Measurements from ENCODE around the gene DKKL1. TPM values are rescaled to one million over a fixed set of nuclear protein-coding genes. Genes with fewer than 3 reads are reported as not detected.

The DKKL1 gene
- total RNA-seq, 1 experiment from 2014 or later, result 1.0 TPM

DNA sequence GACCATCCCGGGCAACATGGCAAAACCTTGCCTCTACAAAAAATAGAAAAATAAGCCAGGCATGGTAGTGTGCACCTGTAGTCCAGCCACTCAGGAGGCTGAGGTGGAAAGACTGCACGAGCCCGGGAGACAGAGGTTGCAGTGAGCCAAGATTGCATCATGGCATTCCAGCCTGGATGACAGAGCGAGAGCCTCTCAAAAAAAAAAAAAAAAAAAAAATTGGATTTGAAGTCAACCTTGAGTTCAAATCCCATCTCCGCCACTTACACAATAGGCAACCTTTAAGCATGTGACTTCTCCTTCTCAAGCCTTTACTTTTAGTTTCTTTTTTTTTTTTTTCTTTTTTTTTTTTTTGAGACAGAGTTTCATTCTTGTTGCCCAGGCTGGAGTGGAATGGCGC is 36.4 kb downstream of the DKKL1 start (continued):
- TF ChIP-seq POLR2AphosphoS5 (IDR thresholded peaks at IDR 0.05; ENCODE audit: low read depth, low read length), result no peak
- TF ChIP-seq ZFX (IDR thresholded peaks at IDR 0.05), result no peak

DNA sequence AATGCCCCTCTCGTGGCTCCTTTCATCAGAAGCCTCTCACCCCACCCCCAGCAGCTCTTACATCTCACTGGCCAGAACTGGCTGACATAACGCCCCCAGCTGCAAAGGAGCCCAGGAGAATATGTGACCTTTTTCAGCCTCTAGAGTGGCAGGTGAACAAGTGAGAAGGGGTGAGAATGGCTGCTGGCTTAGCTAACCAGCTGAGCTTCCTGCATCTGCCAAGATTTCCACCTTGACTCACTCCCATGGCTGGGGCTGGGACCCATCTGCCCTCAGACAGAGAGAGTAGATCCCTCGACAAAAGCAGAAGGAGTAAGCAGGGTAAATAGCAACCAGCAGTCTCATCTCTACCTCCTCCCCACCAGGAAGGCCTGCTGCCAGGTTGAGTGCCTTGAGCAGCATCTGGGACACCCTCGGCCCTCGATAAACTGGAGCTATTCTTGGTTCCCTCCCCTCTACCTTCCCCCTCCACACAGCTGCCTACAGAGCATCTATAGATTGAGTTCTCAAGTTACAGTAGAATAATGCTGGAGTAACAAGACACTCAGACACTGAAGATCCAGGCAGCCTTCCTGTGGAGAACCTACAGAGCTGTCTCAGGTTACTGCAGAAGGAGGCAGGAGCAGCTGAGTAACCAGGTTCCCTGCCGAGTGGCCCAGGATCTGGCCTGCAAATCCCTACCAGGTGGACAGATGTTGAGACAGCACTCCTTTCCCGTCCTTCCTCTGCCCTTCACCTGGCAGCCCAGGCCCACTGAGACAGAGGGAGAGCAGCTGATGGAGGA is 39.9 kb downstream of the DKKL1 start:
- H3K4me2 ChIP-seq (ENCODE audit: low read length), result peak overlapping the region; percentile 56
- no peak overlapping the region for H2AFZ ChIP-seq (ENCODE audit: low read depth, low read length, poor library complexity, severe bottlenecking)
- no peaks in the 10 kb centered on the region for H3K79me2 ChIP-seq (ENCODE audit: insufficient read depth, low read length)
- H3K9me2 ChIP-seq (ENCODE audit: insufficient read depth), result no peaks in the 10 kb centered on the region
- ChIA-PET CTCF (interaction anchor here (0.7 to 1.3 kb wide), 4 partner anchors 12 to 167 kb away, joined by 3 to 7 read pairs (median 3); no protein-coding TSS in a partner anchor), RAD21 (ENCODE audit: low non-redundant PET in 1 of 2, low total read pairs in 2 of 2, uncharacterized antibody in 2 of 2, unreplicated experiment in 2 of 2) (no interaction called here), POLR2A (interaction anchor here (1.1 to 2.1 kb wide), 3 partner anchors 12 to 48 kb away, joined by 3 to 8 read pairs (median 4); partner anchors contain the start of gene PIH1D1)
- DNase-seq (ENCODE audit: low read depth, low spot score) (no peak), ATAC-seq (peak; percentile 83)
- H3K36me3 ChIP-seq (ENCODE audit: control insufficient read depth in 1 of 2, insufficient read depth in 2 of 2, low read length in 2 of 2), result no peaks in the 10 kb centered on the region
- H3K4me1 ChIP-seq (ENCODE audit: control insufficient read depth in 1 of 2, insufficient read depth in 2 of 2, low read length in 2 of 2), result peaks cover 10 to 15% of the 10 kb centered on the region in 2 experiments; a peak in 3 of 4 replicates
- intact Hi-C loops (cut with micrococcal nuclease), result no loop called here
- no peak overlapping the region for H3K4me3 ChIP-seq (replicated peaks in 1 of 2; ENCODE audit: low read depth in 1 of 2, low read length in 2 of 2)
- H3K27ac ChIP-seq (ENCODE audit: low read depth, low read length), result peak overlapping the region; percentile 46; the same call in 1 of the 2 replicates
- no peaks in the 10 kb centered on the region for H3K27me3 ChIP-seq (ENCODE audit: insufficient read depth, low read length)
- no peaks in the 10 kb centered on the region for H4K20me1 ChIP-seq (ENCODE audit: insufficient read depth)
- H3K9ac ChIP-seq (ENCODE audit: low read length), result no peak overlapping the region
- TF ChIP-seq ATF3 (IDR thresholded peaks at IDR 0.05), result no peak
- TF ChIP-seq EZH2phosphoT487 (IDR thresholded peaks at IDR 0.05; ENCODE audit: borderline replicate concordance), result no peak
- no peak for TF ChIP-seq EZH2 (IDR thresholded peaks at IDR 0.05)
- TF ChIP-seq SIN3A (IDR thresholded peaks at IDR 0.05; ENCODE audit: low read depth), result no peak
- no peak for TF ChIP-seq YY1 (IDR thresholded peaks at IDR 0.05; ENCODE audit: extremely low read depth, insufficient replicate concordance, low read depth, low read length)
- TF ChIP-seq POLR2A (IDR thresholded peaks at IDR 0.05; ENCODE audit: borderline replicate concordance, extremely low read depth, insufficient read depth, insufficient read length), result no peak
- TF ChIP-seq RAD21 (IDR thresholded peaks at IDR 0.05; ENCODE audit: low read depth), result no peak
- TF ChIP-seq ELF1 (IDR thresholded peaks at IDR 0.05; ENCODE audit: borderline replicate concordance, low read depth), result no peak
- TF ChIP-seq JUND (IDR thresholded peaks at IDR 0.05), result no peak
- TF ChIP-seq, protein P1, sequence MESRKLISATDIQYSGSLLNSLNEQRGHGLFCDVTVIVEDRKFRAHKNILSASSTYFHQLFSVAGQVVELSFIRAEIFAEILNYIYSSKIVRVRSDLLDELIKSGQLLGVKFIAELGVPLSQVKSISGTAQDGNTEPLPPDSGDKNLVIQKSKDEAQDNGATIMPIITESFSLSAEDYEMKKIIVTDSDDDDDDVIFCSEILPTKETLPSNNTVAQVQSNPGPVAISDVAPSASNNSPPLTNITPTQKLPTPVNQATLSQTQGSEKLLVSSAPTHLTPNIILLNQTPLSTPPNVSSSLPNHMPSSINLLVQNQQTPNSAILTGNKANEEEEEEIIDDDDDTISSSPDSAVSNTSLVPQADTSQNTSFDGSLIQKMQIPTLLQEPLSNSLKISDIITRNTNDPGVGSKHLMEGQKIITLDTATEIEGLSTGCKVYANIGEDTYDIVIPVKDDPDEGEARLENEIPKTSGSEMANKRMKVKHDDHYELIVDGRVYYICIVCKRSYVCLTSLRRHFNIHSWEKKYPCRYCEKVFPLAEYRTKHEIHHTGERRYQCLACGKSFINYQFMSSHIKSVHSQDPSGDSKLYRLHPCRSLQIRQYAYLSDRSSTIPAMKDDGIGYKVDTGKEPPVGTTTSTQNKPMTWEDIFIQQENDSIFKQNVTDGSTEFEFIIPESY (IDR thresholded peaks at IDR 0.05; ENCODE audit: extremely low read depth, insufficient replicate concordance, low read length), result no peak
- no peak for TF ChIP-seq ZFX (IDR thresholded peaks at IDR 0.05)
- no peak for TF ChIP-seq REST (IDR thresholded peaks at IDR 0.05; ENCODE audit: low read depth)
- no peak for TF ChIP-seq CTCF (IDR thresholded peaks at IDR 0.05 in 2 of 3, conservative IDR thresholded peaks at IDR 0.05 in 1 of 3; ENCODE audit: borderline replicate concordance in 1 of 3, insufficient read depth in 1 of 3, low read depth in 2 of 3, low read length in 2 of 3)
- TF ChIP-seq ZNF274 (IDR thresholded peaks at IDR 0.05; ENCODE audit: low read depth, low read length), result no peak
- TF ChIP-seq EGR1 (IDR thresholded peaks at IDR 0.05; ENCODE audit: low read depth), result no peak
- H3K9me3 ChIP-seq (ENCODE audit: control insufficient read depth in 1 of 2, insufficient read depth in 1 of 2, low read depth in 1 of 2, low read length in 2 of 2), result no peaks in the 10 kb centered on the region
- BruUV-seq (replicated peaks), result no TSS peak
